ENCODE measurements around the gene MLH3. TPM values are rescaled to one million over a fixed set of nuclear protein-coding genes. Genes with fewer than 3 reads are reported as not detected.

MLH3 gene
- total RNA-seq, 2 donors from 2014 or later = 27.6 to 40.2 TPM

GRCh38 chr14:74982661-74983060, 68.6 kb downstream of the MLH3 start:
- no peaks in the 10 kb centered on the region for H3K36me3 Mint-ChIP-seq
- no peak overlapping the region for H3K4me3 Mint-ChIP-seq
- H3K4me1 Mint-ChIP-seq (ENCODE audit: low read depth in 2 of 2) = no peaks in the 10 kb centered on the region
- no peak for ATAC-seq
- no peak for DNase-seq (ENCODE audit: low spot score)
- no peaks in the 10 kb centered on the region for H3K9me3 Mint-ChIP-seq
- H3K27me3 Mint-ChIP-seq = no peaks in the 10 kb centered on the region
- H3K27ac Mint-ChIP-seq = no peak overlapping the region

GRCh38 chr14:74981833-74982232, 69.4 kb downstream of the MLH3 start:
- DNase-seq (ENCODE audit: low spot score) = no peak
- H3K27me3 Mint-ChIP-seq = no peaks in the 10 kb centered on the region
- no peaks in the 10 kb centered on the region for H3K36me3 Mint-ChIP-seq
- no peaks in the 10 kb centered on the region for H3K9me3 Mint-ChIP-seq
- ATAC-seq = no peak
- H3K27ac Mint-ChIP-seq = no peak overlapping the region
- no peaks in the 10 kb centered on the region for H3K4me1 Mint-ChIP-seq (ENCODE audit: low read depth in 2 of 2)
- no peak overlapping the region for H3K4me3 Mint-ChIP-seq

- no peak overlapping the region for H3K27ac Mint-ChIP-seq
- no peaks in the 10 kb centered on the region for H3K27me3 Mint-ChIP-seq
- H3K4me3 Mint-ChIP-seq = no peak overlapping the region
- no peaks in the 10 kb centered on the region for H3K9me3 Mint-ChIP-seq
- ATAC-seq (no peak), DNase-seq (ENCODE audit: low spot score) (no peak)
- no peaks in the 10 kb centered on the region for H3K36me3 Mint-ChIP-seq
- H3K4me1 Mint-ChIP-seq (ENCODE audit: low read depth in 2 of 2) = no peaks in the 10 kb centered on the region
Measured at GRCh38 chr14:74981462-74981782, 69.8 kb downstream of the MLH3 start.

GRCh38 chr14:74980731-74981461, 70.4 kb downstream of the MLH3 start:
- DNase-seq (ENCODE audit: low spot score) = no peak
- Mint-ChIP-seq H3K27ac (no peak overlapping the region), H3K9me3 (no peaks in the 10 kb centered on the region), H3K27me3 (no peaks in the 10 kb centered on the region), H3K4me1 (ENCODE audit: low read depth in 2 of 2) (no peaks in the 10 kb centered on the region), H3K4me3 (no peak overlapping the region), H3K36me3 (no peaks in the 10 kb centered on the region)
- ATAC-seq = no peak

GRCh38 chr14:74980398-74980730, 70.9 kb downstream of the MLH3 start:
- H3K36me3 Mint-ChIP-seq = no peaks in the 10 kb centered on the region
- H3K4me1 Mint-ChIP-seq (ENCODE audit: low read depth in 2 of 2) = no peaks in the 10 kb centered on the region
- H3K27ac Mint-ChIP-seq = no peak overlapping the region
- no peaks in the 10 kb centered on the region for H3K9me3 Mint-ChIP-seq
- ATAC-seq (no peak), DNase-seq (ENCODE audit: low spot score) (no peak)
- H3K27me3 Mint-ChIP-seq = no peaks in the 10 kb centered on the region
- no peak overlapping the region for H3K4me3 Mint-ChIP-seq

- H3K27me3 Mint-ChIP-seq = no peaks in the 10 kb centered on the region
- no peak overlapping the region for H3K4me3 Mint-ChIP-seq
- no peak for DNase-seq (ENCODE audit: low spot score)
- H3K27ac Mint-ChIP-seq = no peak overlapping the region
- no peaks in the 10 kb centered on the region for H3K36me3 Mint-ChIP-seq
- ATAC-seq = no peak
- H3K9me3 Mint-ChIP-seq = no peaks in the 10 kb centered on the region
- H3K4me1 Mint-ChIP-seq (ENCODE audit: low read depth in 2 of 2) = no peaks in the 10 kb centered on the region
Measured at GRCh38 chr14:74979442-74980397, 71.5 kb downstream of the MLH3 start.

- no peaks in the 10 kb centered on the region for H3K27me3 Mint-ChIP-seq
- no peaks in the 10 kb centered on the region for H3K36me3 Mint-ChIP-seq
- no peak overlapping the region for H3K4me3 Mint-ChIP-seq
- no peak overlapping the region for H3K27ac Mint-ChIP-seq
- no peaks in the 10 kb centered on the region for H3K9me3 Mint-ChIP-seq
- ATAC-seq (no peak), DNase-seq (ENCODE audit: low spot score) (no peak)
- peaks cover 0 to 3% of the 10 kb centered on the region in 2 donors for H3K4me1 Mint-ChIP-seq (ENCODE audit: low read depth in 2 of 2)
Measured at GRCh38 chr14:74979029-74979428, 72.2 kb downstream of the MLH3 start.

- Mint-ChIP-seq H3K27me3 (no peaks in the 10 kb centered on the region), H3K9me3 (no peaks in the 10 kb centered on the region), H3K36me3 (no peaks in the 10 kb centered on the region), H3K27ac (no peak overlapping the region), H3K4me1 (ENCODE audit: low read depth in 2 of 2) (peaks cover 0 to 6% of the 10 kb centered on the region in 2 donors), H3K4me3 (no peak overlapping the region)
- no peak for ATAC-seq
- no peak for DNase-seq (ENCODE audit: low spot score)
Measured at GRCh38 chr14:74978416-74978947, 72.8 kb downstream of the MLH3 start.

- Mint-ChIP-seq H3K9me3 (no peaks in the 10 kb centered on the region), H3K4me3 (no peak overlapping the region)
- ATAC-seq = no peak
Measured at GRCh38 chr14:74977901-74978385, 73.3 kb downstream of the MLH3 start.

GRCh38 chr14:74977164-74977900, 73.9 kb downstream of the MLH3 start:
- ATAC-seq (no peak), DNase-seq (ENCODE audit: low spot score) (no peak)
- Mint-ChIP-seq H3K27ac (no peak overlapping the region), H3K4me3 (no peak overlapping the region), H3K27me3 (no peaks in the 10 kb centered on the region), H3K4me1 (ENCODE audit: low read depth in 2 of 2) (peaks cover 0 to 6% of the 10 kb centered on the region in 2 donors), H3K36me3 (no peaks in the 10 kb centered on the region), H3K9me3 (no peaks in the 10 kb centered on the region)

More at GRCh38 chr14:74977901-74978385, 73.3 kb downstream of the MLH3 start:
- Mint-ChIP-seq H3K36me3 (no peaks in the 10 kb centered on the region), H3K27ac (no peak overlapping the region), H3K27me3 (no peaks in the 10 kb centered on the region), H3K4me1 (ENCODE audit: low read depth in 2 of 2) (peaks cover 0 to 6% of the 10 kb centered on the region in 2 donors)
- no peak for DNase-seq (ENCODE audit: low spot score)

- Mint-ChIP-seq H3K4me3 (no peak overlapping the region), H3K27ac (no peak overlapping the region), H3K9me3 (no peaks in the 10 kb centered on the region), H3K36me3 (no peaks in the 10 kb centered on the region), H3K4me1 (ENCODE audit: low read depth in 2 of 2) (peaks cover 0 to 6% of the 10 kb centered on the region in 2 donors), H3K27me3 (no peaks in the 10 kb centered on the region)
- DNase-seq (ENCODE audit: low spot score) = no peak
- ATAC-seq = no peak
Measured at GRCh38 chr14:74976264-74977113, 74.8 kb downstream of the MLH3 start.

- DNase-seq (ENCODE audit: low spot score) (no peak), ATAC-seq (no peak)
- Mint-ChIP-seq H3K9me3 (no peaks in the 10 kb centered on the region), H3K4me3 (no peak overlapping the region), H3K4me1 (ENCODE audit: low read depth in 2 of 2) (peaks cover 0 to 6% of the 10 kb centered on the region in 2 donors), H3K36me3 (no peaks in the 10 kb centered on the region), H3K27me3 (no peaks in the 10 kb centered on the region), H3K27ac (no peak overlapping the region)
Measured at GRCh38 chr14:74975059-74975810, 76.0 kb downstream of the MLH3 start.

Measured in natural killer cell treated with Interleukin-12 subunit alpha and Interleukin-12 subunit beta and Interleukin-15 and Interleukin-18, amount 100 ng/mL, for 72 hours (primary cell).